Non-pigmented ciliary epithelial cell (primary cell): Measurements from ENCODE around the gene NEURL1B.
"Not testable (repeated sequence)": the region's sequence is repeated elsewhere in the genome, so short reads cannot be mapped to it uniquely, and the experiment has no call there.

Experiments used
- DNase-seq: peaks from one replicate; pipeline ENCODE4 v3.0.0-alpha.2; 2010; ENCODE audit warnings: low read depth

The NEURL1B gene

GRCh38 chr5:172634106-172634899 lies 6.8 kb upstream of the NEURL1B start:
- DNase-seq = no peak

- DNase-seq = no peak
Measured at GRCh38 chr5:172635038-172635437, 6.0 kb upstream of the NEURL1B start.

GRCh38 chr5:172636279-172637050 lies 4.6 kb upstream of the NEURL1B start:
- DNase-seq = no peak

GRCh38 chr5:172637110-172637580 lies 3.9 kb upstream of the NEURL1B start:
- DNase-seq = no peak

GRCh38 chr5:172637740-172638139 lies 3.3 kb upstream of the NEURL1B start:
- DNase-seq = no peak

GRCh38 chr5:172638209-172638768 lies 2.8 kb upstream of the NEURL1B start:
- DNase-seq = no peak

GRCh38 chr5:172640139-172640538 lies 924 bp upstream of the NEURL1B start:
- DNase-seq = no peak

- no peak for DNase-seq
Measured at GRCh38 chr5:172641359-172642050, 442 bp downstream of the NEURL1B start.

- no peak for DNase-seq
Measured at GRCh38 chr5:172642051-172642409, 967 bp downstream of the NEURL1B start.

- DNase-seq = no peak
Measured at GRCh38 chr5:172642486-172642885, 1.4 kb downstream of the NEURL1B start.

- DNase-seq = no peak
Measured at GRCh38 chr5:172642926-172643871, 2.1 kb downstream of the NEURL1B start.

GRCh38 chr5:172644266-172644665 lies 3.2 kb downstream of the NEURL1B start:
- DNase-seq = no peak

- no peak for DNase-seq
Measured at GRCh38 chr5:172644711-172645110, 3.6 kb downstream of the NEURL1B start.

- no peak for DNase-seq
Measured at GRCh38 chr5:172645271-172646055, 4.4 kb downstream of the NEURL1B start.

- DNase-seq = no peak
Measured at GRCh38 chr5:172646716-172647285, 5.7 kb downstream of the NEURL1B start.

GRCh38 chr5:172647352-172648012 lies 6.4 kb downstream of the NEURL1B start:
- DNase-seq = no peak

- DNase-seq = no peak
Measured at GRCh38 chr5:172648013-172648381, 6.9 kb downstream of the NEURL1B start.

GRCh38 chr5:172648755-172649154 lies 7.7 kb downstream of the NEURL1B start:
- DNase-seq = no peak

GRCh38 chr5:172656496-172656895 lies 15.4 kb downstream of the NEURL1B start:
- DNase-seq = not testable (repeated sequence)
